ENCODE measurements around the gene RNASE2.

- TF ChIP-seq POLR2A (IDR thresholded peaks at IDR 0.05; ENCODE audit: low read depth, low read length) = no peak
- TF ChIP-seq CTCF (IDR thresholded peaks at IDR 0.05; ENCODE audit: extremely low read depth in 1 of 2, insufficient read depth in 1 of 2, low read depth in 1 of 2, low read length in 2 of 2) = no peak
- no peak for TF ChIP-seq POLR2AphosphoS5 (IDR thresholded peaks at IDR 0.05; ENCODE audit: insufficient read depth, low read depth, low read length)
- TF ChIP-seq EZH2 (IDR thresholded peaks at IDR 0.05; ENCODE audit: borderline replicate concordance, low read depth, low read length, severe bottlenecking) = no peak
- TF ChIP-seq MAX (IDR thresholded peaks at IDR 0.05; ENCODE audit: insufficient read depth, insufficient read length) = no peak
- TF ChIP-seq JUN (IDR thresholded peaks at IDR 0.05; ENCODE audit: borderline replicate concordance, insufficient read depth, insufficient read length, low read depth) = no peak
Observed at GRCh38 chr14:20971705-20972021, 16.4 kb downstream of the RNASE2 start.
